ENCODE measurements around the gene KLHL29.
"Not testable (repeated sequence)": the region's sequence is repeated elsewhere in the genome, so short reads cannot be mapped to it uniquely, and the experiment has no call there.

Gene KLHL29

GRCh38 chr2:23718931-23719700, 334.1 kb downstream of the KLHL29 start:
- DNase-seq (ENCODE audit: low read depth in 2 of 2) = no peak

- DNase-seq (ENCODE audit: low read depth in 2 of 2) = no peak
Observed at GRCh38 chr2:23719716-23720115, 334.7 kb downstream of the KLHL29 start.

- DNase-seq (ENCODE audit: low read depth in 2 of 2) = no peak
Observed at GRCh38 chr2:23720705-23721453, 335.9 kb downstream of the KLHL29 start.

- DNase-seq (ENCODE audit: low read depth in 2 of 2) = no peak
Observed at GRCh38 chr2:23721454-23721826, 336.5 kb downstream of the KLHL29 start.

GRCh38 chr2:23722255-23722654, 337.3 kb downstream of the KLHL29 start:
- no peak for DNase-seq (ENCODE audit: low read depth in 2 of 2)

- DNase-seq (ENCODE audit: low read depth in 2 of 2) = not testable (repeated sequence)
Observed at GRCh38 chr2:23723029-23723428, 338.1 kb downstream of the KLHL29 start.

- DNase-seq (ENCODE audit: low read depth in 2 of 2) = no peak
Observed at GRCh38 chr2:23734416-23734815, 349.4 kb downstream of the KLHL29 start.

GRCh38 chr2:23736783-23737182, 351.8 kb downstream of the KLHL29 start:
- not testable (repeated sequence) for DNase-seq (ENCODE audit: low read depth in 2 of 2)

- DNase-seq (ENCODE audit: low read depth in 2 of 2) = no peak
Observed at GRCh38 chr2:23745068-23745725, 360.2 kb downstream of the KLHL29 start.

- DNase-seq (ENCODE audit: low read depth in 2 of 2) = no peak
Observed at GRCh38 chr2:23745726-23746105, 360.7 kb downstream of the KLHL29 start.

GRCh38 chr2:23746141-23746863, 361.3 kb downstream of the KLHL29 start:
- DNase-seq (ENCODE audit: low read depth in 2 of 2) = no peak

- DNase-seq (ENCODE audit: low read depth in 2 of 2) = no peak
Observed at GRCh38 chr2:23751747-23752265, 366.8 kb downstream of the KLHL29 start.

- DNase-seq (ENCODE audit: low read depth in 2 of 2) = no peak
Observed at GRCh38 chr2:23753291-23754010, 368.5 kb downstream of the KLHL29 start.

- DNase-seq (ENCODE audit: low read depth in 2 of 2) = no peak
Observed at GRCh38 chr2:23754970-23755369, 370.0 kb downstream of the KLHL29 start.

GRCh38 chr2:23756593-23757292, 371.8 kb downstream of the KLHL29 start:
- DNase-seq (ENCODE audit: low read depth in 2 of 2) = no peak

- DNase-seq (ENCODE audit: low read depth in 2 of 2) = no peak
Observed at GRCh38 chr2:23757686-23758433, 372.9 kb downstream of the KLHL29 start.
